SK-N-SH treated with all-trans-retinoic acid at 6 μM for 48 hours (cell line): ENCODE results near the gene OR10D3.

Experiments
- ATAC-seq: fragments of 200-7000 bp; cut with Tn5 transposase; 3 replicates; pipeline ENCODE4 v1.9.1; 2020; ENCODE audit warnings: mild to moderate bottlenecking, moderate library complexity
- ARNTL ChIP-seq: fragments of 450-650 bp; formaldehyde crosslinking; IDR thresholded peaks from 2 replicates; pipeline ENCODE4 v1.5.0; 2020; ENCODE audit warnings: low read depth, mild to moderate bottlenecking, moderate library complexity, borderline replicate concordance
- BACH2 ChIP-seq: fragments of 250-450 bp; sonication (Bioruptor Pico); IDR thresholded peaks from 2 replicates; pipeline ENCODE4 v1.9.0; 2021; ENCODE audit warnings: mild to moderate bottlenecking, borderline replicate concordance
- CSDC2 ChIP-seq: fragments of 250-450 bp; sonication (Bioruptor Pico); IDR thresholded peaks from 2 replicates; pipeline ENCODE4 v1.5.0; 2020; ENCODE audit warnings: mild to moderate bottlenecking, moderate library complexity
- ESRRG ChIP-seq: fragments of 250-450 bp; sonication (Bioruptor Pico); IDR thresholded peaks from 2 replicates; pipeline ENCODE4 v1.6.1; 2021; ENCODE audit warnings: mild to moderate bottlenecking
- GLIS3 ChIP-seq: fragments of 250-450 bp; sonication (Bioruptor Pico); IDR thresholded peaks from 2 replicates; pipeline ENCODE4 v1.5.0; 2020; ENCODE audit warnings: mild to moderate bottlenecking, moderate library complexity
- ISL1 ChIP-seq: fragments of 250-450 bp; sonication (Bioruptor Pico); IDR thresholded peaks from 2 replicates; pipeline ENCODE4 v2.1.2; 2022; ENCODE audit warnings: mild to moderate bottlenecking, moderate library complexity
- OSR1 ChIP-seq: fragments of 250-450 bp; sonication (Bioruptor Pico); IDR thresholded peaks from 2 replicates; pipeline ENCODE4 v1.8.0; 2022; ENCODE audit warnings: moderate library complexity, mild to moderate bottlenecking, inconsistent platforms
- RARB ChIP-seq: fragments of 250-450 bp; sonication (Bioruptor Pico); IDR thresholded peaks from 2 replicates; pipeline ENCODE4 v1.8.0; 2021; ENCODE audit warnings: mild to moderate bottlenecking, moderate library complexity
- SNAI2 ChIP-seq: fragments of 250-450 bp; sonication (Bioruptor Pico); IDR thresholded peaks from 2 replicates; pipeline ENCODE4 v1.5.0; 2020; ENCODE audit warnings: mild to moderate bottlenecking, moderate library complexity
- TCF4 ChIP-seq: fragments of 250-450 bp; sonication (Bioruptor Pico); IDR thresholded peaks from 2 replicates; pipeline ENCODE4 v1.8.0; 2021; ENCODE audit warnings: mild to moderate bottlenecking, moderate library complexity, borderline replicate concordance
- TOX ChIP-seq: fragments of 250-450 bp; sonication (Bioruptor Pico); IDR thresholded peaks from 2 replicates; pipeline ENCODE4 v1.8.0; 2021; ENCODE audit warnings: mild to moderate bottlenecking, moderate library complexity, borderline replicate concordance
- ZC3H10 ChIP-seq: fragments of 250-450 bp; sonication (Bioruptor Pico); IDR thresholded peaks from 2 replicates; pipeline ENCODE4 v1.5.1; 2021; ENCODE audit warnings: mild to moderate bottlenecking, moderate library complexity
- ZFP3 ChIP-seq: fragments of 250-450 bp; sonication (Bioruptor Pico); IDR thresholded peaks from 2 replicates; pipeline ENCODE4 v1.5.0; 2020; ENCODE audit warnings: mild to moderate bottlenecking, moderate library complexity
- ZFP30 ChIP-seq: fragments of 450-650 bp; formaldehyde crosslinking; IDR thresholded peaks from 2 replicates; pipeline ENCODE4 v1.5.0; 2022; ENCODE audit warnings: mild to moderate bottlenecking, moderate library complexity
- ZNF70 ChIP-seq: fragments of 450-650 bp; formaldehyde crosslinking; IDR thresholded peaks from 2 replicates; pipeline ENCODE4 v1.5.0; 2020; ENCODE audit warnings: mild to moderate bottlenecking, moderate library complexity
- ZNF8 ChIP-seq: fragments of 450-650 bp; formaldehyde crosslinking; IDR thresholded peaks from 2 replicates; pipeline ENCODE4 v1.5.0; 2020; ENCODE audit warnings: mild to moderate bottlenecking, moderate library complexity
- TF ChIP-seq, protein P1 (sequence below): fragments of 250-450 bp; sonication (Bioruptor Pico); IDR thresholded peaks from 2 replicates; pipeline ENCODE4 v1.5.0; 2020; ENCODE audit warnings: mild to moderate bottlenecking, moderate library complexity
- TF ChIP-seq, protein P2 (sequence below): fragments of 250-450 bp; sonication (Bioruptor Pico); IDR thresholded peaks from 2 replicates; pipeline ENCODE4 v1.5.1; 2020; ENCODE audit warnings: low read depth, mild to moderate bottlenecking, moderate library complexity
- TF ChIP-seq, protein P3 (sequence below): fragments of 250-450 bp; sonication (Bioruptor Pico); IDR thresholded peaks from 2 replicates; pipeline ENCODE4 v1.8.0; 2020; ENCODE audit warnings: mild to moderate bottlenecking, moderate library complexity, borderline replicate concordance
- TF ChIP-seq, protein P4 (sequence below): fragments of 250-450 bp; sonication (Bioruptor Pico); IDR thresholded peaks from 2 replicates; pipeline ENCODE4 v1.5.1; 2021; ENCODE audit warnings: mild to moderate bottlenecking, moderate library complexity

The OR10D3 gene

DNA sequence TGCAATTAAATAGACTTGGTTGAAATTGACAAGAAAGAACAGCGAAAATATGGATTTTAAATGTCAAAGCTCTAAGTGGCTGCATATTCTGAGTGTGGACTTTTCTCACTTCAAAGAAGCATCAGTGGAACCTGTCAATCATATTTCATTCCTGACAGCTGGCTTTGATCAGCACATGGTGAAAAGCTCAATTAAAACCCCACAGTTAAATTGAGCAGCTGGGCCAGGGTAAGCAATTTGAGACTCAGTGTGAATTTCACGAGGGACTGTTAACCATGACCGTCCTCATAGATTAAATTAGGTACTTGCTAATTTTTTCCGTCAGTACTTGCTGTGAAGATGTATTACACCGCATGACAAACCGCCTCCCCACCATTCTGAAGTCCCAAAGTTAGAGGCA, 11.0 kb upstream of the OR10D3 start:
- no peak for ATAC-seq
- no peak for TF ChIP-seq CSDC2 (CRISPR knock-in tag)

DNA sequence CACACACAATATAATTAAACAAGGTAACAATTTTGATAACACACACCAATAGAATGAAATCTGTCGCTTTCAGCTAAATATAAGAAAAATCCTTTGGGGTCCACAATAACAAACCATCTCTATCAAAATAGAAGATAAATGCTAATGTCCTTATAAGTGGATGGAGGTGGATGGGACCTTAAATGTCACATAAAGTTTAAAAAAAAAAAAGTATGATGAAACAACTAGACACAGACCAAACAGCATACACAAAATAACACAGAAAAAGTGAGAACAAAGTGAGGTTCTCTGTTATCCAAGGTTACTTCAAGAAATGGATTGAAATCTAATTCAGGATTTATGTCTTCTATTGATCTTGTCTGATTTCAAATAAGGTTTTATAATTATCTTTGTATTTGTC, 10.5 kb upstream of the OR10D3 start:
- no peak for TF ChIP-seq BACH2
- TF ChIP-seq ZC3H10, result no peak
- no peak for TF ChIP-seq ZNF70 (CRISPR knock-in tag)
- TF ChIP-seq ZFP3, result no peak
- no peak for TF ChIP-seq ESRRG (CRISPR knock-in tag)
- no peak for TF ChIP-seq ZFP30
- TF ChIP-seq ZNF8 (CRISPR knock-in tag), result no peak
- no peak for TF ChIP-seq SNAI2 (CRISPR knock-in tag)
- TF ChIP-seq ISL1, result no peak
- TF ChIP-seq, protein P1, sequence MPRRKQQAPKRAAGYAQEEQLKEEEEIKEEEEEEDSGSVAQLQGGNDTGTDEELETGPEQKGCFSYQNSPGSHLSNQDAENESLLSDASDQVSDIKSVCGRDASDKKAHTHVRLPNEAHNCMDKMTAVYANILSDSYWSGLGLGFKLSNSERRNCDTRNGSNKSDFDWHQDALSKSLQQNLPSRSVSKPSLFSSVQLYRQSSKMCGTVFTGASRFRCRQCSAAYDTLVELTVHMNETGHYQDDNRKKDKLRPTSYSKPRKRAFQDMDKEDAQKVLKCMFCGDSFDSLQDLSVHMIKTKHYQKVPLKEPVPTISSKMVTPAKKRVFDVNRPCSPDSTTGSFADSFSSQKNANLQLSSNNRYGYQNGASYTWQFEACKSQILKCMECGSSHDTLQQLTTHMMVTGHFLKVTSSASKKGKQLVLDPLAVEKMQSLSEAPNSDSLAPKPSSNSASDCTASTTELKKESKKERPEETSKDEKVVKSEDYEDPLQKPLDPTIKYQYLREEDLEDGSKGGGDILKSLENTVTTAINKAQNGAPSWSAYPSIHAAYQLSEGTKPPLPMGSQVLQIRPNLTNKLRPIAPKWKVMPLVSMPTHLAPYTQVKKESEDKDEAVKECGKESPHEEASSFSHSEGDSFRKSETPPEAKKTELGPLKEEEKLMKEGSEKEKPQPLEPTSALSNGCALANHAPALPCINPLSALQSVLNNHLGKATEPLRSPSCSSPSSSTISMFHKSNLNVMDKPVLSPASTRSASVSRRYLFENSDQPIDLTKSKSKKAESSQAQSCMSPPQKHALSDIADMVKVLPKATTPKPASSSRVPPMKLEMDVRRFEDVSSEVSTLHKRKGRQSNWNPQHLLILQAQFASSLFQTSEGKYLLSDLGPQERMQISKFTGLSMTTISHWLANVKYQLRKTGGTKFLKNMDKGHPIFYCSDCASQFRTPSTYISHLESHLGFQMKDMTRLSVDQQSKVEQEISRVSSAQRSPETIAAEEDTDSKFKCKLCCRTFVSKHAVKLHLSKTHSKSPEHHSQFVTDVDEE (CRISPR knock-in tag), result no peak
- TF ChIP-seq GLIS3 (CRISPR knock-in tag), result no peak
- no peak for TF ChIP-seq ARNTL (CRISPR knock-in tag)
- no peak for TF ChIP-seq TOX (CRISPR knock-in tag)

DNA sequence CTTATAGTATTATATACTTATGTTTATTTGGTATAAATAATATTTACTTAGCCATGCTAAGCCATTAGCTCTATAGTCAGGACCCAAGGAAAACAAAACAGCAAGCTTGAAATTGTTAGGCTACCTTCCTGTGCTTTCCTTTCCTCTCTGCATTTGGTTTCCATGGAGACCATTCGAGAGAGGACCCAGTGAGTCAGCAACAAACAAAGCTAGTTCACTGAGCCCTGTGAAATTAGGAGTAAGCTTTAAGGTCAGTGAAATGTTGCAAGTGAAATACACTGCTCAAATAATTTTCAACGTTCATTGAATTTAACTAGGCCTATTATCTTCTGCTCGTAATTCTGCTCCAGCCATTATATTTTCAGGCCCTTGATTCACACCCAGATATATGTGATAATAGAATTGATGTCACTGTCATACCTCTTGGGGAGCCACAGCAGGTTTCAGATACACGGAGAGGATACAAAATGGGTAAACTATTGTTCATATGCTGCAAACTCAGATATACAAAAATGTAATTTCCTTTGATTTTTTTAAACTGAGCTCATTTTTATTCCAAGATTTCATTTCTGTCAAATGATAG, 9.1 kb upstream of the OR10D3 start:
- TF ChIP-seq OSR1, result no peak
- TF ChIP-seq, protein P2, sequence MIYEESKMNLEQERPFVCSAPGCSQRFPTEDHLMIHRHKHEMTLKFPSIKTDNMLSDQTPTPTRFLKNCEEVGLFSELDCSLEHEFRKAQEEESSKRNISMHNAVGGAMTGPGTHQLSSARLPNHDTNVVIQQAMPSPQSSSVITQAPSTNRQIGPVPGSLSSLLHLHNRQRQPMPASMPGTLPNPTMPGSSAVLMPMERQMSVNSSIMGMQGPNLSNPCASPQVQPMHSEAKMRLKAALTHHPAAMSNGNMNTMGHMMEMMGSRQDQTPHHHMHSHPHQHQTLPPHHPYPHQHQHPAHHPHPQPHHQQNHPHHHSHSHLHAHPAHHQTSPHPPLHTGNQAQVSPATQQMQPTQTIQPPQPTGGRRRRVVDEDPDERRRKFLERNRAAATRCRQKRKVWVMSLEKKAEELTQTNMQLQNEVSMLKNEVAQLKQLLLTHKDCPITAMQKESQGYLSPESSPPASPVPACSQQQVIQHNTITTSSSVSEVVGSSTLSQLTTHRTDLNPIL (CRISPR knock-in tag), result no peak
- TF ChIP-seq ZNF70 (CRISPR knock-in tag), result no peak
- TF ChIP-seq RARB (CRISPR knock-in tag), result no peak
- TF ChIP-seq, protein P3, sequence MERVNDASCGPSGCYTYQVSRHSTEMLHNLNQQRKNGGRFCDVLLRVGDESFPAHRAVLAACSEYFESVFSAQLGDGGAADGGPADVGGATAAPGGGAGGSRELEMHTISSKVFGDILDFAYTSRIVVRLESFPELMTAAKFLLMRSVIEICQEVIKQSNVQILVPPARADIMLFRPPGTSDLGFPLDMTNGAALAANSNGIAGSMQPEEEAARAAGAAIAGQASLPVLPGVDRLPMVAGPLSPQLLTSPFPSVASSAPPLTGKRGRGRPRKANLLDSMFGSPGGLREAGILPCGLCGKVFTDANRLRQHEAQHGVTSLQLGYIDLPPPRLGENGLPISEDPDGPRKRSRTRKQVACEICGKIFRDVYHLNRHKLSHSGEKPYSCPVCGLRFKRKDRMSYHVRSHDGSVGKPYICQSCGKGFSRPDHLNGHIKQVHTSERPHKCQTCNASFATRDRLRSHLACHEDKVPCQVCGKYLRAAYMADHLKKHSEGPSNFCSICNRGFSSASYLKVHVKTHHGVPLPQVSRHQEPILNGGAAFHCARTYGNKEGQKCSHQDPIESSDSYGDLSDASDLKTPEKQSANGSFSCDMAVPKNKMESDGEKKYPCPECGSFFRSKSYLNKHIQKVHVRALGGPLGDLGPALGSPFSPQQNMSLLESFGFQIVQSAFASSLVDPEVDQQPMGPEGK (CRISPR knock-in tag), result no peak
- TF ChIP-seq, protein P1 (CRISPR knock-in tag), result no peak
- no peak for TF ChIP-seq ISL1
- TF ChIP-seq, all 23 proteins: peak for 0
- ATAC-seq, result peak; percentile 37; the same call in 1 of the 3 replicates

More for the DNA sequence above, 10.5 kb upstream of the OR10D3 start:
- ATAC-seq, result no peak

DNA sequence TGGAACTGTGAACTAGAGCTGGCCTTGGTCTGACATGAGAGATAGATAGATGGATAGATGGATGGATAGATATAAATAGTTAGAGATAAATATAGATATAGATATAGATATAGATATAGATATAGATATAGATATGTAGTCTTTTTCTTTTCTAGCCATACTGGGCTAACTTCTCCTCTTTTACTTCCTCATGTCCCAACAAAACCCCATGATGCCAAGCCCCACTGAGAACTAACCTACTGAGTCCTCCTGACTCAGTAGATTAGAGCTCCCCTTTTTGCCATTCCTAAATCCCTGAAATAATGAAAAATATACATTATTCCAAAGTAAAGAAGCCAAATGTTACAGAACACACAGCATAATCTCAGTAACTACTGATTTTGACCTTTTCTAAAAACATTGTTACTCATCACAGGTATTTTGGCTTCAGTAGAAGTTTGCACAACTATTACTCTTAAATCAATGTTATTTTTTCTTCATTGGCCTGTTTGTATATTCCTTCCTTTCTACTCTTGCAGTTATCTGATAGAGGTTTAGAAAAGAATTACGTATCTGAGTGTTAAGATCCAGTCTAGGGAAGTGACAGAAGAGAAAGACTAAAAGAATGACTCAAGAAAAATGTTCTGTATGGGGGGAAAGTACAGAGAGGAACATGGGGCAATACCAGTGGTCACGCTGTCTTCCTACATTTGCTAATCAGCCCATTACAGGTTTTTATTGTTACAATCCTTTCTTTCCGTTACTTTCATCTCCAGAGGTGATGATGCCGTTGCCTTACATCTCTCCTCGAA, 6.0 kb upstream of the OR10D3 start:
- ATAC-seq, result no peak
- TF ChIP-seq ZFP30 (no peak), ZFP3 (no peak)

DNA sequence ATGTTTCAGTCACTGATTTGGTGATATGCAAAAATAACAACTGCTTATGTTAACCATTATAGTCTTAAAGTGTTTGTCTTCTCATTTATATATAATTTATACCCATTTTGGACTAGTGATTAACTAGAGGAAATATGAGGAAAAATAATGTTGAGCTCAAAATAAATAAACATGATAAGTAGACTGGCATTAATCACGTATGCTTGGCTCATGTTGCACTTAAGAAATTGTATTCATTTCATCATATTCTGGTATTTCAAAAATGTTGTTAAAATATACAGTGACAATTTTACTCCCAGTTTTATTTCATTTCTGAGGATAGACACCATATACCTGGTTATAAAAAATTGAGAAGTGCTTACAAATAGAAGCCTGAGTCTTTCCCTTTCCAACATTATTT, 3.8 kb upstream of the OR10D3 start:
- no peak for ATAC-seq
- no peak for TF ChIP-seq ZFP30
- TF ChIP-seq OSR1, result no peak
- no peak for TF ChIP-seq ZC3H10
- TF ChIP-seq, protein P3 (CRISPR knock-in tag), result no peak
- no peak for TF ChIP-seq TCF4
- no peak for TF ChIP-seq ZFP3
- TF ChIP-seq, protein P4, sequence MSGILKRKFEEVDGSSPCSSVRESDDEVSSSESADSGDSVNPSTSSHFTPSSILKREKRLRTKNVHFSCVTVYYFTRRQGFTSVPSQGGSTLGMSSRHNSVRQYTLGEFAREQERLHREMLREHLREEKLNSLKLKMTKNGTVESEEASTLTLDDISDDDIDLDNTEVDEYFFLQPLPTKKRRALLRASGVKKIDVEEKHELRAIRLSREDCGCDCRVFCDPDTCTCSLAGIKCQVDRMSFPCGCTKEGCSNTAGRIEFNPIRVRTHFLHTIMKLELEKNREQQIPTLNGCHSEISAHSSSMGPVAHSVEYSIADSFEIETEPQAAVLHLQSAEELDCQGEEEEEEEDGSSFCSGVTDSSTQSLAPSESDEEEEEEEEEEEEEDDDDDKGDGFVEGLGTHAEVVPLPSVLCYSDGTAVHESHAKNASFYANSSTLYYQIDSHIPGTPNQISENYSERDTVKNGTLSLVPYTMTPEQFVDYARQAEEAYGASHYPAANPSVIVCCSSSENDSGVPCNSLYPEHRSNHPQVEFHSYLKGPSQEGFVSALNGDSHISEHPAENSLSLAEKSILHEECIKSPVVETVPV (CRISPR knock-in tag), result no peak
- TF ChIP-seq TOX (CRISPR knock-in tag), result no peak
